Fibroblast of lung (primary cell): ENCODE measurements around the gene DAZAP1. TPM values are rescaled to one million over a fixed set of nuclear protein-coding genes. Genes with fewer than 3 reads are reported as not detected.

ENCODE experiments used
- DNase-seq, 2 donors: peaks; one replicate each; pipeline versions ENCODE4 v3.0.0 to v3.0.0-alpha.2; 2010; ENCODE audit warnings: low read depth in 2 of 2
- H2AFZ ChIP-seq: 2 replicates; pipeline ENCODE4 v1.5.1; 2012; ENCODE audit warnings: low read length, control low read depth, inconsistent platforms
- H3K27ac ChIP-seq: 2 replicates; pipeline ENCODE4 v1.5.1; 2011; ENCODE audit warnings: low read length, control low read depth; ENCODE audit not compliant: insufficient read depth
- H3K27me3 ChIP-seq: 2 replicates; pipeline ENCODE4 v1.5.1; 2011; ENCODE audit warnings: mild to moderate bottlenecking, low read length; ENCODE audit not compliant: control insufficient read depth, insufficient read depth
- H3K36me3 ChIP-seq: 2 replicates; pipeline ENCODE4 v1.5.1; 2011; ENCODE audit warnings: low read length; ENCODE audit not compliant: control insufficient read depth, insufficient read depth
- H3K4me1 ChIP-seq: 2 replicates; pipeline ENCODE4 v1.5.1; 2011; ENCODE audit warnings: low read length; ENCODE audit not compliant: control insufficient read depth, insufficient read depth; ENCODE audit errors: extremely low read depth
- H3K4me2 ChIP-seq: 2 replicates; pipeline ENCODE4 v1.5.1; 2011; ENCODE audit warnings: low read length, control low read depth; ENCODE audit not compliant: insufficient read depth; ENCODE audit errors: extremely low read depth
- H3K4me3 ChIP-seq, 4 experiments: fragments of 200-600 bp in 1 of 4; sonication (generic) in 1 of 4; replicated peaks in 1 of 4; 2 replicates each; pipeline ENCODE4 v1.5.1; 2011 to 2016; ENCODE audit warnings: low read length in 4 of 4, low read depth in 3 of 4, mild to moderate bottlenecking in 3 of 4, control low read depth in 2 of 4, inconsistent platforms in 1 of 4, mixed read lengths in 1 of 4; ENCODE audit not compliant: insufficient read depth in 1 of 4; ENCODE audit errors: control extremely low read depth in 1 of 4
- H3K79me2 ChIP-seq: 2 replicates; pipeline ENCODE4 v1.5.1; 2012; ENCODE audit warnings: mild to moderate bottlenecking, low read length, inconsistent platforms; ENCODE audit not compliant: control insufficient read depth, insufficient read depth
- H3K9ac ChIP-seq: 2 replicates; pipeline ENCODE4 v1.5.1; 2011; ENCODE audit warnings: mild to moderate bottlenecking, low read length, control low read depth; ENCODE audit not compliant: insufficient read depth
- H3K9me3 ChIP-seq: 2 replicates; pipeline ENCODE4 v1.5.1; 2012; ENCODE audit warnings: low read depth, low read length; ENCODE audit not compliant: control insufficient read depth, insufficient read depth
- H4K20me1 ChIP-seq: 2 replicates; pipeline ENCODE4 v1.5.1; 2011; ENCODE audit warnings: low read length; ENCODE audit not compliant: control insufficient read depth, insufficient read depth; ENCODE audit errors: extremely low read depth
- EZH2 ChIP-seq: IDR thresholded peaks from 2 replicates; pipeline ENCODE4 v1.5.1; 2012; ENCODE audit warnings: low read length, control low read depth, mild to moderate bottlenecking; ENCODE audit errors: missing control alignments
- polyA plus RNA-seq, 2 donors: library from polyadenylated mRNA; depleted of rRNA in 1 of 2; stranded (reverse) in 1 of 2; unstranded in 1 of 2; fragments of >200 nt; gene quantifications; 2 replicates each; pipeline ENCODE4 v1.2.1, GENCODE V29; 2011 to 2012; ENCODE audit warnings: missing spikeins in 1 of 2
- total RNA-seq: library from RNA; depleted of rRNA; stranded (reverse); fragments of >200 nt; gene quantifications from 2 replicates; pipeline ENCODE4 v1.2.1, GENCODE V29; 2014
- TF ChIP-seq, protein P1 (sequence below), 2 donors: IDR thresholded peaks in 1 of 2; conservative IDR thresholded peaks in 1 of 2; 1 replicate in 1 of 2; 2 replicates in 1 of 2; pipeline ENCODE4 v1.5.1; 2011 to 2012; ENCODE audit warnings: low read length in 2 of 2, control low read depth in 1 of 2, inconsistent platforms in 1 of 2, low read depth in 1 of 2, mild to moderate bottlenecking in 1 of 2

Gene DAZAP1
- total and polyA plus RNA-seq, 2 donors (not counting 1 experiment from before 2014, with no cell fraction given), result 44.6 to 49.5 TPM

DNA sequence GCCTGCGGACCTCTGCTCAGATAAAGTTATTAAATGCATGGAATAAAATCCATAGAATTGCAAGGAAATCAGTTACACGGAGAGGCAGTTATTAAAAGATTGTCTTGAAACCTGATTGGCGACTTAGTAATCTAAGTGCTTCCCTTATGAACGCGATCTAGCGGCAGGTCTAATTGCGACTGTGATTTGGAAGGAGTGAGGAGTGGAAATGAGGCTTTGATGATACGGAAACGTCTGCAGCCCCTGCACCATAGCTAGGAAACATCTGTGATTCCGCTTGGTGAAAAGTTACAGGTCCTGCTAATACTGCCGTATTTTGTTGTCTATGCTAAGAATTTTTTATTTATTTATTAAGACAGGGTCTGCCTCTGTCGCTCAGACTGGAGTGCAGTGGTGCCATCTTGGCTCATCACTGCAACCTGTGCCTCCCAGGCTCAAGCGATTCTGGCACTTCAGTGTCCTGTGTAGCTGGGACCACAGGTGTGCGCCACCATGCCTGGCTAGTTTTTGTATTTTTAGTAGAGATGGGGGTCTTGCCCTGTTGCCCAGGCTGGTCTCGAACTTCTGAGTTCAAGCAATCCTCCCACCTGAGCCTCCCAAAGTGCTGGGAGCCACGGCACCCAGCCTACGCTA lies 22.8 kb upstream of the DAZAP1 start:
- Histone ChIP-seq H3K4me1 (no peaks in the 10 kb centered on the region), H3K27me3 (no peaks in the 10 kb centered on the region), H3K9me3 (no peaks in the 10 kb centered on the region), H3K4me2 (peak overlapping the region; percentile 76), H3K4me3 (peak overlapping the region; percentile 57 to 84 (median 78)), H3K9ac (peak overlapping the region; percentile 80), H3K36me3 (peaks cover 11% of the 10 kb centered on the region), H3K79me2 (peaks cover 6% of the 10 kb centered on the region), H4K20me1 (no peaks in the 10 kb centered on the region), H3K27ac (peak overlapping the region; percentile 76), H2AFZ (no peak overlapping the region)
- TF ChIP-seq, protein P1, sequence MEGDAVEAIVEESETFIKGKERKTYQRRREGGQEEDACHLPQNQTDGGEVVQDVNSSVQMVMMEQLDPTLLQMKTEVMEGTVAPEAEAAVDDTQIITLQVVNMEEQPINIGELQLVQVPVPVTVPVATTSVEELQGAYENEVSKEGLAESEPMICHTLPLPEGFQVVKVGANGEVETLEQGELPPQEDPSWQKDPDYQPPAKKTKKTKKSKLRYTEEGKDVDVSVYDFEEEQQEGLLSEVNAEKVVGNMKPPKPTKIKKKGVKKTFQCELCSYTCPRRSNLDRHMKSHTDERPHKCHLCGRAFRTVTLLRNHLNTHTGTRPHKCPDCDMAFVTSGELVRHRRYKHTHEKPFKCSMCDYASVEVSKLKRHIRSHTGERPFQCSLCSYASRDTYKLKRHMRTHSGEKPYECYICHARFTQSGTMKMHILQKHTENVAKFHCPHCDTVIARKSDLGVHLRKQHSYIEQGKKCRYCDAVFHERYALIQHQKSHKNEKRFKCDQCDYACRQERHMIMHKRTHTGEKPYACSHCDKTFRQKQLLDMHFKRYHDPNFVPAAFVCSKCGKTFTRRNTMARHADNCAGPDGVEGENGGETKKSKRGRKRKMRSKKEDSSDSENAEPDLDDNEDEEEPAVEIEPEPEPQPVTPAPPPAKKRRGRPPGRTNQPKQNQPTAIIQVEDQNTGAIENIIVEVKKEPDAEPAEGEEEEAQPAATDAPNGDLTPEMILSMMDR (conservative IDR thresholded peaks at IDR 0.05 in 1 of 2, IDR thresholded peaks at IDR 0.05 in 1 of 2; ENCODE audit: low read depth in 1 of 2, low read length in 2 of 2), result no peak
- TF ChIP-seq EZH2, result no peak
- DNase-seq, result no peak

- no peaks in the 10 kb centered on the region for H3K27me3 ChIP-seq
- no peak for TF ChIP-seq EZH2
- TF ChIP-seq, protein P1 (conservative IDR thresholded peaks at IDR 0.05 in 1 of 2, IDR thresholded peaks at IDR 0.05 in 1 of 2; ENCODE audit: low read depth in 1 of 2, low read length in 2 of 2), result no peak
- no peak overlapping the region for H3K27ac ChIP-seq
- no peak for DNase-seq
- no peak overlapping the region for H3K4me2 ChIP-seq
- no peaks in the 10 kb centered on the region for H3K4me1 ChIP-seq
- no peaks in the 10 kb centered on the region for H4K20me1 ChIP-seq
- peaks cover 6% of the 10 kb centered on the region for H3K79me2 ChIP-seq
- peaks cover 12% of the 10 kb centered on the region for H3K36me3 ChIP-seq
- H3K9me3 ChIP-seq, result no peaks in the 10 kb centered on the region
- H3K4me3 ChIP-seq, result no peak overlapping the region
- no peak overlapping the region for H2AFZ ChIP-seq
- H3K9ac ChIP-seq, result no peak overlapping the region
Measured at GRCh38 chr19:1385816-1386215, 21.6 kb upstream of the DAZAP1 start.

GRCh38 chr19:1386945-1387683 lies 20.3 kb upstream of the DAZAP1 start:
- H3K4me1 ChIP-seq, result no peaks in the 10 kb centered on the region
- H3K27ac ChIP-seq, result no peak overlapping the region
- no peak for TF ChIP-seq EZH2
- TF ChIP-seq, protein P1 (conservative IDR thresholded peaks at IDR 0.05 in 1 of 2, IDR thresholded peaks at IDR 0.05 in 1 of 2; ENCODE audit: low read depth in 1 of 2, low read length in 2 of 2), result no peak
- peaks cover 6% of the 10 kb centered on the region for H3K79me2 ChIP-seq
- H3K9me3 ChIP-seq, result no peaks in the 10 kb centered on the region
- H3K36me3 ChIP-seq, result peaks cover 13% of the 10 kb centered on the region
- no peak overlapping the region for H3K4me2 ChIP-seq
- no peak overlapping the region for H3K4me3 ChIP-seq
- no peaks in the 10 kb centered on the region for H4K20me1 ChIP-seq
- H3K9ac ChIP-seq, result no peak overlapping the region
- H3K27me3 ChIP-seq, result no peaks in the 10 kb centered on the region
- no peak overlapping the region for H2AFZ ChIP-seq
- DNase-seq, result no peak
